ENCODE results near the gene CTSH.

GRCh38 chr15:78933823-78934654 is 10.8 kb downstream of the CTSH start:
- TF ChIP-seq ZNF281 (CRISPR knock-in tag; IDR thresholded peaks at IDR 0.05) (no peak), KAT7 (CRISPR knock-in tag; IDR thresholded peaks at IDR 0.05; ENCODE audit: borderline replicate concordance) (no peak), JUN (CRISPR knock-in tag; IDR thresholded peaks at IDR 0.05) (no peak), NFE2L1 (CRISPR knock-in tag; IDR thresholded peaks at IDR 0.05) (no peak), ATF6 (CRISPR knock-in tag; IDR thresholded peaks at IDR 0.05) (no peak), ESRRA (CRISPR knock-in tag; IDR thresholded peaks at IDR 0.05; ENCODE audit: borderline replicate concordance) (no peak)
- TF ChIP-seq, protein P1, sequence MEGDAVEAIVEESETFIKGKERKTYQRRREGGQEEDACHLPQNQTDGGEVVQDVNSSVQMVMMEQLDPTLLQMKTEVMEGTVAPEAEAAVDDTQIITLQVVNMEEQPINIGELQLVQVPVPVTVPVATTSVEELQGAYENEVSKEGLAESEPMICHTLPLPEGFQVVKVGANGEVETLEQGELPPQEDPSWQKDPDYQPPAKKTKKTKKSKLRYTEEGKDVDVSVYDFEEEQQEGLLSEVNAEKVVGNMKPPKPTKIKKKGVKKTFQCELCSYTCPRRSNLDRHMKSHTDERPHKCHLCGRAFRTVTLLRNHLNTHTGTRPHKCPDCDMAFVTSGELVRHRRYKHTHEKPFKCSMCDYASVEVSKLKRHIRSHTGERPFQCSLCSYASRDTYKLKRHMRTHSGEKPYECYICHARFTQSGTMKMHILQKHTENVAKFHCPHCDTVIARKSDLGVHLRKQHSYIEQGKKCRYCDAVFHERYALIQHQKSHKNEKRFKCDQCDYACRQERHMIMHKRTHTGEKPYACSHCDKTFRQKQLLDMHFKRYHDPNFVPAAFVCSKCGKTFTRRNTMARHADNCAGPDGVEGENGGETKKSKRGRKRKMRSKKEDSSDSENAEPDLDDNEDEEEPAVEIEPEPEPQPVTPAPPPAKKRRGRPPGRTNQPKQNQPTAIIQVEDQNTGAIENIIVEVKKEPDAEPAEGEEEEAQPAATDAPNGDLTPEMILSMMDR (IDR thresholded peaks at IDR 0.05) = no peak
- TF ChIP-seq, protein P2, sequence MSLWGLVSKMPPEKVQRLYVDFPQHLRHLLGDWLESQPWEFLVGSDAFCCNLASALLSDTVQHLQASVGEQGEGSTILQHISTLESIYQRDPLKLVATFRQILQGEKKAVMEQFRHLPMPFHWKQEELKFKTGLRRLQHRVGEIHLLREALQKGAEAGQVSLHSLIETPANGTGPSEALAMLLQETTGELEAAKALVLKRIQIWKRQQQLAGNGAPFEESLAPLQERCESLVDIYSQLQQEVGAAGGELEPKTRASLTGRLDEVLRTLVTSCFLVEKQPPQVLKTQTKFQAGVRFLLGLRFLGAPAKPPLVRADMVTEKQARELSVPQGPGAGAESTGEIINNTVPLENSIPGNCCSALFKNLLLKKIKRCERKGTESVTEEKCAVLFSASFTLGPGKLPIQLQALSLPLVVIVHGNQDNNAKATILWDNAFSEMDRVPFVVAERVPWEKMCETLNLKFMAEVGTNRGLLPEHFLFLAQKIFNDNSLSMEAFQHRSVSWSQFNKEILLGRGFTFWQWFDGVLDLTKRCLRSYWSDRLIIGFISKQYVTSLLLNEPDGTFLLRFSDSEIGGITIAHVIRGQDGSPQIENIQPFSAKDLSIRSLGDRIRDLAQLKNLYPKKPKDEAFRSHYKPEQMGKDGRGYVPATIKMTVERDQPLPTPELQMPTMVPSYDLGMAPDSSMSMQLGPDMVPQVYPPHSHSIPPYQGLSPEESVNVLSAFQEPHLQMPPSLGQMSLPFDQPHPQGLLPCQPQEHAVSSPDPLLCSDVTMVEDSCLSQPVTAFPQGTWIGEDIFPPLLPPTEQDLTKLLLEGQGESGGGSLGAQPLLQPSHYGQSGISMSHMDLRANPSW (CRISPR knock-in tag; conservative IDR thresholded peaks at IDR 0.05; ENCODE audit: low read depth) = no peak
